HFFc6 (cell line): ENCODE results near the gene LPAR1. TPM values are rescaled to one million over a fixed set of nuclear protein-coding genes. Genes with fewer than 3 reads are reported as not detected.

ENCODE experiments used
- DNase-seq: peaks from one replicate; pipeline ENCODE4 v3.0.0-alpha.2; 2018
- H3K27ac Mint-ChIP-seq: 2 replicates; pipeline ENCODE4 v1.8.0; 2020; ENCODE audit warnings: mild to moderate bottlenecking, mixed read lengths
- H3K27me3 Mint-ChIP-seq: 2 replicates; pipeline ENCODE4 v1.8.0; 2021; ENCODE audit warnings: mild to moderate bottlenecking, moderate library complexity, mixed read lengths; ENCODE audit not compliant: insufficient read depth
- H3K36me3 Mint-ChIP-seq: 2 replicates; pipeline ENCODE4 v1.8.0; 2021; ENCODE audit warnings: low read depth, mixed read lengths
- H3K4me1 Mint-ChIP-seq: 2 replicates; pipeline ENCODE4 v1.8.0; 2020; ENCODE audit warnings: low read depth, mixed read lengths
- H3K4me3 Mint-ChIP-seq: 2 replicates; pipeline ENCODE4 v1.8.0; 2020; ENCODE audit warnings: mild to moderate bottlenecking, moderate library complexity, mixed read lengths
- H3K9me3 Mint-ChIP-seq: 2 replicates; pipeline ENCODE4 v1.8.0; 2020; ENCODE audit warnings: mild to moderate bottlenecking, mixed read lengths
- CTCF ChIP-seq: fragments of 200-600 bp; sonication (generic); IDR thresholded peaks from 2 replicates; pipeline ENCODE4 v1.5.0; 2021; ENCODE audit warnings: antibody characterized with exemption, mild to moderate bottlenecking
- total RNA-seq, 6 experiments: library from RNA; stranded (reverse); fragmentation: NEBNext Ultra II Directional; extraction: Animal tissue kit (Norgen Biotek cat#: 25700); gene quantifications; 2 replicates in 1 of 6; 3 replicates in 5 of 6; pipeline ENCODE4 v1.2.3, GENCODE V29; 2021

Gene LPAR1
- total RNA-seq, 6 experiments from 2014 or later, result 70.6 to 148 (median 123) TPM

DNA sequence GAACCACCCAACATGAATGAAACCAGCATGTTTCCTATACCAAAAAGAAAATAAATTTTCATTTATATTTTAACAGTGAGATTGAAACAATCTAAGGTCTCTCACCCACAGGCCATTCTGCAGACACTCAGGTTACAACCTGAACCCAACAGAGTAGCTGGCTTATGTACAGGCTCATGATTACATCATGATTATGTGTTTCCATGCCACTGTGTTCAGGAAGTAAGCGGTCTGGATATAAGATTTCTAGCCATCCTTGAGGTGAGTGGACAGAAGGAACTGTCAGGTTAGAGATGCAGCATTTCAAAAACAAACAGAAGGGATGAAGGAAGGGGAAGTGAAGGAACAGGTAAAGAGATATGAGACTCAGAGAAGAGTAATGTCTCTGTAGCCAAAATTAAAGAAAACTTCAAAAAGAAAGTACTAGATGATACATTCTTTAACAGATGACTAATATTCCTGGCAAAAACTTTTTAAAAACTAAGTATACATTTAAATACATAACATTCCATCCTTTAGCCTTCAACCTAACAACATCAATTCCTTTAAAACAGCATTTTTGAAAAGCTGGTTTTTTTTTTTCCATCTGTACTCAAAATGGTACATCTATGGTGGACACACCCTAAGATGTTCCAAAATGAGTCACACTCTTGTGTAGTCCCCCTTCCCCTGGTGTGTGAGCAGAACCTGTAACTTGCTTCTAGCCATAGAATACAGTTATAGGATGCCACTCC, 119.8 kb downstream of the LPAR1 start:
- H3K4me3 Mint-ChIP-seq, result peak overlapping the region; percentile 78
- peaks cover 55% of the 10 kb centered on the region for H3K36me3 Mint-ChIP-seq
- H3K27me3 Mint-ChIP-seq, result no peaks in the 10 kb centered on the region; the same call in 1 of the 2 replicates
- H3K4me1 Mint-ChIP-seq, result peaks cover 98% of the 10 kb centered on the region
- H3K27ac Mint-ChIP-seq, result peak overlapping the region; percentile 94
- H3K9me3 Mint-ChIP-seq, result peaks cover 4% of the 10 kb centered on the region; the same call in 1 of the 2 replicates
- DNase-seq, result peak; percentile 62
- no peak for TF ChIP-seq CTCF

GRCh38 chr9:110916403-110916802, 121.9 kb downstream of the LPAR1 start:
- H3K4me1 Mint-ChIP-seq, result peaks cover 98% of the 10 kb centered on the region
- H3K36me3 Mint-ChIP-seq, result peaks cover 37% of the 10 kb centered on the region
- H3K27me3 Mint-ChIP-seq, result no peaks in the 10 kb centered on the region; the same call in 1 of the 2 replicates
- H3K9me3 Mint-ChIP-seq, result peaks cover 4% of the 10 kb centered on the region; the same call in 1 of the 2 replicates
- no peak for TF ChIP-seq CTCF
- H3K27ac Mint-ChIP-seq, result no peak overlapping the region; the same call in 1 of the 2 replicates
- peak overlapping the region; percentile 14; the same call in 1 of the 2 replicates for H3K4me3 Mint-ChIP-seq
- no peak for DNase-seq

GRCh38 chr9:110912419-110913291, 125.6 kb downstream of the LPAR1 start:
- DNase-seq, result peak; percentile 53
- no peak for TF ChIP-seq CTCF
- no peaks in the 10 kb centered on the region for H3K27me3 Mint-ChIP-seq
- H3K9me3 Mint-ChIP-seq, result peaks cover 24% of the 10 kb centered on the region
- H3K4me1 Mint-ChIP-seq, result peaks cover 81% of the 10 kb centered on the region
- H3K36me3 Mint-ChIP-seq, result peaks cover 59% of the 10 kb centered on the region
- peak overlapping the region; percentile 49 for H3K4me3 Mint-ChIP-seq
- peak overlapping the region; percentile 80 for H3K27ac Mint-ChIP-seq

DNA sequence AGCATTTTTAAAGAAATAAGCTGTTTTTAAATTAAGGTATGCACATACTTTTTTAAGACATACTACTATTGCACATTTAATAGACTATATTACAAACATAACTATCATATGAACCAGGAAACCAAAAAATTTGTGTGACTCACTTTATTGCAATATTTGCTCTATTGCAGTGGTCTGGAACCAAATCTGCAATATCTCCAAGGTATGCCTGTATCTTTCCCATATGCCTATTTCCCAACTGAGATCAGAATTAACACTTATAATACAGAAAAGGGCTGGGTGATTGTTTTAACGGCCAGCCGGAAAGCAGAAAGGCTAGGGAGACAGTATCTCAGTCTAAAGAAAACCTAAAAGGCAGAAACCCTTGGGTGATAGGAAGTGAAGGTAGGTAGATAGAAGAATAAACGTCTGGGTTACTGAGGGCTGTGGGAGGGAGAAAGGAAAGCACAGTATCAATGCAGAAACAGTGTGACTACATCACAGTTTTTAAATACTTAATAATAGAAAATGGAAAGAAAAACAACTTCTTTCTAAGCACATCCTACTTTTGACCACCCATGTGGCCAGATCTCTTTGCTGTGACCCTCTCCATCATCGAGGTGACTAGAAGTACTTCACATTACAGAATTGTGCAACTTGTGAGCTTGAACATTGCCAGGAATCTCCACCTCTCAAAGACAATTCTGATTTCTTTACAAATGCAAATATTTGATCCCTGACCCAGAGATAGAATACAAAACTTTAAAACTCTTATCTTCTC, 126.4 kb downstream of the LPAR1 start:
- Mint-ChIP-seq H3K4me3 (peak overlapping the region; percentile 49), H3K27me3 (no peaks in the 10 kb centered on the region), H3K36me3 (peaks cover 61% of the 10 kb centered on the region), H3K9me3 (peaks cover 24% of the 10 kb centered on the region), H3K27ac (peak overlapping the region; percentile 80), H3K4me1 (peaks cover 74% of the 10 kb centered on the region)
- DNase-seq, result peak; percentile 41
- TF ChIP-seq CTCF, result no peak

DNA sequence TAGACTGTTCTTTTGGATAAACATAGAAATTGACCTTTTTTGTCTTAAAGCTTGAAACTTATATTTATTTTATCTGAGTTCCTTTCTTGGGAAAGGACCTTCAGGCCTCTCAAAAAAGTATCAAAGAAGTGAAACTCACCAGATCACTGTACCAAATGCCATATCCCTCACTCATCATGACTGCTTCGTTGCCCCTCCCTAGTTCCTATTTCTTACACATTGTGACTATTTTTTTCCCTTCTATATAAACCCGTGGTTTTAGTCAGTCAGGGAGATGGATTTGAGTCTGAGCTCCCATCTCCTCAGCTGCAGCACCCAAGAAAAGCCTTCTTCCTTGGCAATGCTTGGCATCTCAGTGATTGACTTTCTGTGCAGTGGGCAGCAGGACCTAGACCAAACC, 129.4 kb downstream of the LPAR1 start:
- TF ChIP-seq CTCF, result no peak
- H3K4me3 Mint-ChIP-seq, result no peak overlapping the region
- no peaks in the 10 kb centered on the region for H3K27me3 Mint-ChIP-seq
- H3K36me3 Mint-ChIP-seq, result peaks cover 51% of the 10 kb centered on the region
- no peak overlapping the region; the same call in 1 of the 2 replicates for H3K27ac Mint-ChIP-seq
- DNase-seq, result no peak
- peaks cover 20% of the 10 kb centered on the region for H3K9me3 Mint-ChIP-seq
- peaks cover 56% of the 10 kb centered on the region for H3K4me1 Mint-ChIP-seq
